A172 (cell line): Measurements from ENCODE around the gene KRT16. TPM values are rescaled to one million over a fixed set of nuclear protein-coding genes. Genes with fewer than 3 reads are reported as not detected.

Source experiments
- DNase-seq: peaks from one replicate; pipeline ENCODE4 v3.0.0-alpha.2; 2015; ENCODE audit warnings: low spot score
- total RNA-seq: library from RNA; depleted of rRNA; stranded (reverse); fragments of >200 nt; shearing (Covaris generic); gene quantifications from 2 replicates; pipeline ENCODE4 v1.2.3, GENCODE V29; 2014; rRNA removed

The KRT16 gene
- 0.50 and 2.2 TPM in 2 replicates for total RNA-seq

DNA sequence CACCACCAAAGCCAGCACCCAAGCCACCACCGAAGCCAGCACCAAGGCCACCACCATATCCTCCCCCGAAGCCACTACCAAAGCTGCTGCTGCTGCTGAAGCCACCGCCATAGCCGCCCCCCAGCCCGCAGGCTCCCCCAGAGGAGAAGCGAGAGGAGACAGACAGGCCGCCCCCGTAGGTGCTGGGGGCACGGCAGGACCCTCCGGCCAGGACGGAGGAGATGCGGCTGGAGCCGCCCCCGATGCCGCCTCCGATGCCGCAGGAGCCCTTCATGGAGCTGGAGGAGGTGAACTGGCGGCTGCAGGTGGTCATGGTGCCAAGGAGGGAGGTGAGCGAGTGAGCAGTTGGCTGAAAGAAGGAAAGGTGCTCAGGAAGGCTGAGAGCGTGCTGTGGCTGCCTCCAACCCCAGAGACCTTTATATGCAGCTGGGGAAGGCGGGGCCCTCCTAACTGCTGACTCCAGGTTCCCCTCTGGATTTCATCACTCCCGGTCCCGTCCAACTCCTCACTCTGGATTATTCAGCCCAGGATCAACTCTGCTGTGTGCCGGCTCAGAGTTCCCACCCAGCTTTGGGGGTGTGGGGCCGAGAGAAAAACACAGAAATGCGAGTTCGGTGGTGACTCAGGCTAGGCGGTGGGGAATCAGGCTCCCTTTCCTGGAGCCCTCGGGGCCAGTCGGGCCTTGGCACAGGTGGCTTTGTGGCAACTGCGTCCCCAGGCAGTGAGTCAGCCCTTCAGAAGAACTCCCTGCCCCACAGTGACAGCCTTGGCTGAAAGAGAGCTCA is at the start of gene KRT16:
Gene KRT16 (minus strand): TSS at position 392 of the 785 bp plus-strand sequence. CDS start 79 bp downstream, at position 313.
- peak; percentile 79 for DNase-seq

DNA sequence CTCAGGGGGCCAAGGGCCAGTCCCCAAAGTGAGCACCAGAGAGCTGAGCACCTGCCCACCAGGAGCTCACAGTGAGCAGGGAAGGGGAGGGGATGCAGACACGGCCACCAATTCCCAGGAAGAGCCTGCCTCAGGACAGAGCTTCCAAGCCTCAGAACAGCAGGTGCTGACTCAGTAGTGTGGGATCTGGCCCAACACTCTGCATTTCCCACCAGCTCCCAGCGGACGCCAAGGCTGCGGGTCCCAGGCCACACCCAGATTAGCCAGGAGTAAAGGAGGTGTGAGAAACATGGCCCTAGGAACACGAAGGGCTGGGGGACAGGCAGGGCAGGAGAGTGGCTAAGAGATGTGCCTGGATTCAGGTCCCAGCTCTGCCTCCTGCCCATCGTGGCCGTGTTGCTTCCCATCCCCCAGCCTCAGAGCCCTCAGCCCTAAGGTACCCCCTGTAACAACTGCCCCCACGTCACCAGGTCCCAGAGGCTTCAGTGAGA is 47.7 kb upstream of the KRT16 start:
- peak; percentile 45 for DNase-seq

DNA sequence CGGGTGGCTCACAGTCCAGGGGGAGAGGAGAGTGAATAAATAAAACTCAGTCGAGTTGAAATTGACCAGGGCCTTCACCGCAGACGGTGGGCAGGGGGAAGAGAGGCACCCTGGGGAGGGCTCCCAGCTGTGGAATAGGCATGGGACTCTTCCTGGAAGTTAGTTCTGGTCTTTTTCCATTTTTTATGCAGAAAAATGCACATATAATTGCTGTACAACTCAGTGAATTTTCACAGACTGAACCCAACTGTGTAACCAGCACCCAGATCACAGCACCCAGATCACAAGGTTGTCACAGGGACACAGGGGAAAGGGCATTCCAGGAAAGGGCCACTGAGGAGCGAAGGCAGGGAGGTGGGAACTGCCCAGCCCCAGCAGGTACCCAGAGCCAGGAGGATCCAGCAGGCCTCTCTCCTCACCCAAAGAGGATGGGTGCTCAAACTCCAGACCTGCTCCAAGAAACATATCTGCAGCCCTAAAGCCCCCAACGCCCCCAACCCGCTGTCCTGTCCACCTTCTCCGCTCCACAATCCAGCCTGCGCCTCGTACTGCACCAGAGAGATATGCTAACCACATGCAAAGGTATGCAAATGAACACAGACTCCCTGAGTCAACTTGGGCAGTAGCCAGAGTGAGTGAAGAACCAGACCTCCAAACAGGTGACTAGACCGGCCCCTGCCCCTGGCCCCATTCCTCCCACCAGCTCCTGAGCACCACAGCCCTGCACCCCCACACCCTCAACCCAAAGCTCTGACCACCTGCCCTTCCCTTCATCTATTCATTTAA is 47.1 kb upstream of the KRT16 start:
- DNase-seq: no peak

GRCh38 chr17:41658846-41659245 is 46.3 kb upstream of the KRT16 start:
- no peak for DNase-seq

DNA sequence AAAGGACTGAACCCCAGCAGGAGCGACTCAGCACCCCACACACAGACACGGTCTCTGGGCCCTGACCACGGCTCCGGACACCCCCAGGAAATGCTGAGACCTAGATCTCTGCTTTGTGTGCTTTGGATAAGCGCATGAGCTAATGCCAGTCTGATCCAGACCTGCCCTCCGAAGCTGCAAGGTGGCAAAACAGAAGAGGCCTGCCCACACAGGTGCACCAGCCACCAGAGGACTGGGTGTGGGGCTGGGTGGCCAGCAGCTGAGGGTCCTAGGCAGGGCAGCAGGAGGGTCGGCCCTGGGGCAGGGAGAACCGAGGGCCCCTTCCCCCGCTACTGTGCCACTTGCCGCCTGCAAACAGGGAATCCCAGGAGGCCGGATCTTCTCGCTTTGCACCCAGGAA is 45.4 kb upstream of the KRT16 start:
- DNase-seq: no peak

- no peak for DNase-seq
Observed at GRCh38 chr17:41657176-41657754, 44.7 kb upstream of the KRT16 start.

GRCh38 chr17:41656249-41657023 is 43.9 kb upstream of the KRT16 start:
- DNase-seq: no peak

DNA sequence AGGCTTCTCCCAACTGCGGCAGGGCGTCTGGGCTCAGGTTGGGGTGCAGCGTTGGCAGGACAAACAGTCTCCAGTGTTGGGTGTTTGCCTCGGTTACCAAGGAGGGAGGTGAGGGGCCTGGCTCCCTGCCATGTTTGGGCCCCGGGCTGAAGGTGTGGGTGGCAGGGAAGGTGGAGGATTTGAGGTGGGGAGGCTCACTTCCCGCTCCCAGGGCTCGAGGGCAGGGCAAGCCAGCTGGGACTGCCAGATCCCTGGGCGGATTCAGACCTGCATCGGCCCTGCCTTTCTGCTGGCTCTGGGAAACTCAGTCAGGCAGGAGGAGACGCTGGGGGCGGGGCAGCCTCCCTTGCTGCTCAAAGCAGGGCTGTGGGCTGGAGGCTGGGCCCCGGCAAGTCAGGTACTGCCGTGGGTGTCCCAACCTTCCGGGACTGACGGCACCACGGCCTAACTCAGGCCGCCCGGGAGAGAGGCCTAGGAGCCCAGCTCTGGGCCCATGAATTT is 43.1 kb upstream of the KRT16 start:
- no peak for DNase-seq

- DNase-seq: no peak
Observed at GRCh38 chr17:41654678-41655607, 42.4 kb upstream of the KRT16 start.

DNA sequence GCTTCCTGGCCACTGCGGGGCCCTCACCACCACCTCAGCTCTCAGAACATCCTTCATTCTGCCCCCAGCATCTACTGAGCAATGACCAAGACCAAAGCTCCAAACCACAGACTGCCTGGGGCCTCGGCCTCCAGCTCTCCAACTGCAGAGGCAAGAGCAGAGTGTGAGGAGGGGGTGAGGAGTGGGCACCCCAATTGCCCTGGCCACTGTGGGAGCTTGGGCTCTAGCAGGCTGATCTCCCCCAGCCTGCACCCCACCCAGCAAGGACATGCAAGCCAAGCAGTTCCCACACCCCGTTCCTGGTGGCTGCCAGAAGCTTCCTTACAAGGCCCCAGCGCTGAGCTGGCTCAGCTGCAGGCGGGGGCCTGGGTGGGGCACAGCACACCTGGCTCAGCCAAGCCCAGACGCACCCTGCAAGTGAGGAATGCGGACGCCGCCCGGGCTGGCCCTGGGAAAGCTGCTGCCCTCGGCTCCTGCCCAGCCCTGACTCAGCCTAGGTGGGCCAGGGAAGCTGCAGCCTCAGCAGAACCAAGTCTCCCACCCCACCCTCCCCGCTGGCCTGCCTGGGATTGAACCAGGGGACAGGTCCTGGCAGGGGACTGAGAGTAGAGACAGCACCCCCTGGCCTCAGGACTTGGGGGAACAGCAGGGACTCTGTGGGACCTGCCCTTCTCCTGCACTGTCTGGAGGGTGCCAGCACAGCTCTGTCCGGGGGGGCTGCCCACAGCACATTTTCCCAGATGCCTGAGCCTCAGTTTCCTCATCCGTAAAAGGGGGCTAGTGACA is 41.5 kb upstream of the KRT16 start:
- peak; percentile 62 for DNase-seq

GRCh38 chr17:41653421-41653820 is 40.9 kb upstream of the KRT16 start:
- no peak for DNase-seq

DNA sequence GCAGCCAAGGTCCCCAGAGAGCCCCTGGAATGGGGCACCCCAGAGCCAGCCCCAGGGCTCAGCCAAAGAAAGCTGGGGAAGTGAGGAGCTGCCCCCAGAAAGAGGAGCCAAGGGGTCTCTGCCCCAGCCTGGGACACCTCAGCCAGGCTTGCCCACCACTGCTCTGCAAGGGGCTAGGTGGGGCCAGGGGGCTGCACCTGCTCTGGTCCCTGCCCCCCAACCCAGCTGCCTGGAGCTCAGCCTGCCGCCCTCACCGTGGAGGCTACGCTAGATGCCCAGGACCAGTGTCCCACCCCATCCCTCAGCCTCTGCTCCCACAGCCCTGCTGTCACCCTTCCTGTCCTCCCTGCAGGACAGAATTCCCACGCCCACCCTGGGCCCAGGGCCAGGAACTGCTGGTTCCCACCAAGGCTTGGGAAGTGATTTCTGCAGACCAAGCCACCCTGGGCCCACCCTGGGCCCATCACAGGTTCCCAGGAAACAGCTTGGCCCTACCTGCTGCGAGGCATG is 39.9 kb upstream of the KRT16 start:
- DNase-seq: no peak

DNA sequence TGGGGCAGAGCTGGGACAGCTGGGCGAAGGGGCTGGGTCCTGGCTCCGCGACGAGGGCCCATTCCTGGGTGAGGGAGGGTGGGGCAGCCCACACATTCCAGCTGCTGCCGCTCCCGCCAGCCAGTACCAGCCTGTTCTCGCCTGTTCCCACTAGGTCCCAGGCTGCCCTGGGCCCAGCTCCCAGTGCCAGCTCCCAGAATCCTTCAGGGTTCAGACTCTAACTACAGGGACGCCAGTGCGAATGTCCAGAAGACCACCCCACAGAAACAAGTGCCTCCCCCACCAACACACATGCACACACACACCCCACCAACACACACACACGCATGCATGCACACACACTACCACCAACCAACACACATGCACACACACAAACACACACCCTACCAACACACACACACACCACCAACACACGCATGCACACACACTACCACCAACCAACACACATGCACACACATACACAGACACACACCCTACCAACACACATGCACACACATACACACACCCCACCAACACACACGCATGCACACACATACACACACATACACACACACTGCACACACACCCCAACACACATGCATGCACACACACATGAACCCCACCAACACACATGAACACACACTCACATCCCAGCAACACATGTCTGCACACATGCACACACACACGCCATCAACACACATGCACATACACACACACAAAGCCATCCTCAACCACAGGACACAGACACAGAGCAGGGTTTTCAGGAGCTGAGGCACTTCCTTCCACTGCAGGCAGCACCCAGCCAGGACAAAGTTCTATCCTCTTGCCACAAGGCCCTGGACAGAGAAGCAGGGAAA is 39.3 kb upstream of the KRT16 start:
- no peak for DNase-seq

GRCh38 chr17:41650794-41651624 is 38.4 kb upstream of the KRT16 start:
- DNase-seq: no peak

DNA sequence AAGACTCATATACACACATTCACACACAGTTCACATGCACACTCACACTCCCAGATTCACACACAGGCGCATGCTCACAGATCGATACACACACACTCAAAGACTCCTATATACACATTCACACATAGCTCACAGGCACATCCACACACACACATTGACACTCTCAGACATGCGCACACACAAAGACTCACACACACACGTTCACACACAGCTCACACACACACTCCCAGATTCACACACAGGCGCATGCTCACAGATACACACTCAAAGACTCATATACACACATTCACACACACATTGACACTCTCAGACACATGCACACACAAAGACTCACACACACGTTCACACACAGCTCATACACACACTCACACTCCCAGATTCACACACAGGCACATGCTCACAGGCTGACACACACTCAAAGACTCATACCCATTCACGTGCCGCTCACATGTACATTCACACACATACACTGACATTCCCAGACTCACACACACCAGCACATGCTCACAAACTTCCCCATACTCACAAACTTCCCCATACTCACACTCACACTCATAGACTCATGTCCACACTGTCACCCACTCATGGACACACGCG is 37.5 kb upstream of the KRT16 start:
- DNase-seq: no peak

- peak; percentile 78 for DNase-seq
Observed at GRCh38 chr17:41648411-41649195, 36.0 kb upstream of the KRT16 start.
